AG10803 (cell line): Measurements from ENCODE around the gene DGKG.

Experiments used
- DNase-seq: peaks from one replicate; pipeline ENCODE4 v3.0.0; 2010; ENCODE audit warnings: low read depth
- H3K4me3 ChIP-seq: 2 replicates; pipeline ENCODE4 v1.5.1; 2011; ENCODE audit warnings: mild to moderate bottlenecking, low read length, control low read depth
- TF ChIP-seq, protein P1 (sequence below): conservative IDR thresholded peaks from 2 replicates; pipeline ENCODE4 v1.5.1; 2011; ENCODE audit warnings: mild to moderate bottlenecking, low read length, control low read depth, inconsistent platforms

Gene DGKG

DNA sequence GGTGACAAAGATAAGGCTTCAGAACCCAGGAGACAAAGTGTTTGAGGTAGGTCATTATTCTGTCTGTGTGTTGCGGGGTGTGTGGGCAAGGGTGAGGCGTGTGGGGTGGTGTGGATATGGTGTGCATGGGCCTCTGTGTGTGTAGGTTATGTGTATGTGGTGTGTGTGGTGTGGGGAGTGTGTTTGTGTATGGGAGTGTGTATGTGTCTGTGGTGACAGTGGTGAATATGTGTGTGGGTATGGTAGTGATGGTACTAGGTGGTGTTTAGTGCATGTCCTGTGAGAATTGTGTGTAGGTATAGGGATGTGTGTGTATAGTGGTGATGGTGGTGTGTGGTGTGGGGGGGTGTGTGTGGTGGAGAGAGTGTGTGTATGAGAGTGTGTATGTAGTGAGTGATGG is 236.9 kb downstream of the DGKG start:
- no peak overlapping the region for H3K4me3 ChIP-seq
- TF ChIP-seq, protein P1, sequence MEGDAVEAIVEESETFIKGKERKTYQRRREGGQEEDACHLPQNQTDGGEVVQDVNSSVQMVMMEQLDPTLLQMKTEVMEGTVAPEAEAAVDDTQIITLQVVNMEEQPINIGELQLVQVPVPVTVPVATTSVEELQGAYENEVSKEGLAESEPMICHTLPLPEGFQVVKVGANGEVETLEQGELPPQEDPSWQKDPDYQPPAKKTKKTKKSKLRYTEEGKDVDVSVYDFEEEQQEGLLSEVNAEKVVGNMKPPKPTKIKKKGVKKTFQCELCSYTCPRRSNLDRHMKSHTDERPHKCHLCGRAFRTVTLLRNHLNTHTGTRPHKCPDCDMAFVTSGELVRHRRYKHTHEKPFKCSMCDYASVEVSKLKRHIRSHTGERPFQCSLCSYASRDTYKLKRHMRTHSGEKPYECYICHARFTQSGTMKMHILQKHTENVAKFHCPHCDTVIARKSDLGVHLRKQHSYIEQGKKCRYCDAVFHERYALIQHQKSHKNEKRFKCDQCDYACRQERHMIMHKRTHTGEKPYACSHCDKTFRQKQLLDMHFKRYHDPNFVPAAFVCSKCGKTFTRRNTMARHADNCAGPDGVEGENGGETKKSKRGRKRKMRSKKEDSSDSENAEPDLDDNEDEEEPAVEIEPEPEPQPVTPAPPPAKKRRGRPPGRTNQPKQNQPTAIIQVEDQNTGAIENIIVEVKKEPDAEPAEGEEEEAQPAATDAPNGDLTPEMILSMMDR = no peak
- DNase-seq = no peak

DNA sequence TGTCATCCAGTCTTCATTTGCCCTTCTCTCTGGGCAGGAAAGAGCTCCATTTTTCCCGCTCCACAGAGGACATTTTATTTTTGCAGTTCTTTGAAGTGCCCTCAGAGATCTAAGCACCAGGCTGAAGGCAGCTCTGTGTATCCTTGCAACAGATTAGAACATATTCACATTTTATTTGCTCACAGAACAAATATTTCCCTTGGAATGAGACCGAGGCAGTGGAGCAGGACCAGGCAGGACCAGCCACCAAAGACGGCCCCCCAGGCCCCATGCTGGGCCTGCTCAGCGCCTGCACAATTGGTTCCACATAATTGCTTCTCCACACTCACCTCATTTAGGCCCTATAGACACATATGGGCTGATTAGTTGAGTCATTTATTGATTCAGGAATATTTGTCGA is 237.4 kb downstream of the DGKG start:
- TF ChIP-seq, protein P1 = no peak
- no peak overlapping the region for H3K4me3 ChIP-seq
- no peak for DNase-seq

DNA sequence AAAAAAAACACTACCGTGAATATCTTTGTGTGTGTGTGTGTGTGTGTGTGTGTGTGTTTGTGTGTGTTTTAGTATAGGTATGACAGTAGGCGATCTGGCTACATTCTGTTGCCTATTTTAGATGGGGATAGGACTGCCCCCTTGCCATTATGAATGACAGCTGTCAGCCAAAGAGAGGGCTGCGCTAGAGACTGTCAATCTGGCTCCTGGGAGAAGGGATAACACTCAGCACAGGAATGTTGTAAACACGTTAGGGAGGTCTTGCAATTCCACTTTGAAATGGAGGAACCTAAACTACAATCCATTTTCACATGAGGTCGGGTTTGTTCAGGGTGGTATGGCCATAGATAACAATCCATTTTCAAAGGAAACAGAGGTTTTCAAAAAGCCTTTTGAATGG is 239.0 kb downstream of the DGKG start:
- TF ChIP-seq, protein P1 = no peak
- H3K4me3 ChIP-seq = no peak overlapping the region
- no peak for DNase-seq

DNA sequence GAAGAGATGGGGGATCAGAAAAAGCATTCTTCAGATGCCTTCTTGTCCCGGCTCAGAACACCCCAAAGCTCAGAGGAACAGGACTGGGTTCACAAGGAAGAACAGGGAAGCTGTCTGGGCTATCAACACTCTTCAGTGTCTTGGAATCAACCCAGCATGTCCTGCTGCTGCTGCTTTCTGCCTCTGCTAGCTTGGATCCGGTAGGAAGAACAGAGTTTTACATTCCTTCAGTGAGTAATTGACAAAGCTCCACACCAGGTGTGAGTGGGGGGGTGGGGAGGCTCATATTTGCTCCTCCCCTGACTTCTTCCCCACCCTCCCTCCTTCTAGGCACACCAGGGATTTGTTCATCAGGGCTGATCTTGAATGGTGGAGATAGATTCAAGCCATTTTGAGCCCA is 240.1 kb downstream of the DGKG start:
- TF ChIP-seq, protein P1 = no peak
- no peak for DNase-seq
- H3K4me3 ChIP-seq = no peak overlapping the region

DNA sequence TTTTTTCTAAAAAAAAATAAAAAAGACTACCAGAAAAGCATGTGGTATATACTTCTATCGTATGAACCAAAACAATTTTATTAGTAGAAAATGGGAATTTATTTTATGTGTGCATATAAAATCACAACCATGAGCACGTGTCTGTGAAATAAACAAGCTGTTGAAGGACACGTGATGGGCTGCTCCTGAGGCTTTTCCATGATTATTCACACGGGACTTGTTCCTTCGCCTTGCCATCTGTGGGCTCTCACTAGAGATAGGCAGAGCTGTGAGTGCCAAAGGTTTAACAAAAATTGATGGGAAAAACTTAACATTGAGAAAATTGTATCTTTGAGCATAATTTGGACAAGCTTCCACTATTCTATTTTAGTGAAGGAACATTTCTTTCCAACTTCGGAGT is 240.8 kb downstream of the DGKG start:
- no peak for DNase-seq
- TF ChIP-seq, protein P1 = no peak
- no peak overlapping the region for H3K4me3 ChIP-seq

DNA sequence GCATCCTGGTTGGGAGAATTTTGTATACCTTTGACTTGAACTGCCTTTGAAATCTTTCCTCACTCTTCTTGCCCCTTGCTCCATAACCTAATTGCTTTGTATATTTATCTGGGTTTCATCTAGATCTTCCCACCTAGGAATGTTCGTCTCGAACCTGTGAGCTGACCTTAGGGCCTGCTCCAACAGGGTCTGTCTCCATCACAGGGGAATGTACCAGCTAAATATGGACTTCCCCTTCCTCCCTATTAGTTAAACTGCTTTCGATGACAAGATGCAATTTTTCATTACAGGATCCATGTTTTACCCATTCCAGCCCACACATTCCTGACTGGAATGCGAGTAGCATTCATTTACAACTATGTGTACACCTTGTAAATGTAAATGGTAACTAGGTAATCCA is 242.5 kb downstream of the DGKG start:
- H3K4me3 ChIP-seq = no peak overlapping the region
- no peak for DNase-seq
- TF ChIP-seq, protein P1 = no peak

DNA sequence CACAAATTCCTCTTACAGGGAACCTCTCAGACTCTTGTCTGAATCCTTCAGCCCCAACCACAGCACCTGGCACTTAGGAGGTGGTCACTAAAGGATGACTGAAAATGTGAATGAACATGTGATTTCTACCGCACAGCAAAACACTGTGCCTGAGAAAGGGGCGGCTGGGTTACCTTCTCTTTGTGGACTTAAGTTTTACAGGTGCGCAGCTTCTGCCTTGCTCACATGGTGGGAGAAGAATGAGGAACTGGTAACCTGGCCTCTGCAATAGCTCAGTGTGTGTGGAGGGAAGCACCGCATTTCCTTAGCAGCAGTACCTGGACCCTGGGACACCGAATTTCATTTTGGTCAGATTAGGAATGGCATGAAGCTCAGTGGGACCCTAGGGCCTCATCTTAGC is 243.3 kb downstream of the DGKG start:
- H3K4me3 ChIP-seq = no peak overlapping the region
- TF ChIP-seq, protein P1 = no peak
- no peak for DNase-seq
